Prostate gland (tissue), 2 donors: ENCODE data around the gene TTC33.

Source experiments
- POLR2A ChIP-seq: fragments of 450-650 bp; IDR thresholded peaks from one replicate; pipeline ENCODE4 v1.6.1; 2016; ENCODE audit warnings: antibody characterized with exemption, mild to moderate bottlenecking
- POLR2AphosphoS5 ChIP-seq: sonication (generic); formaldehyde crosslinking; IDR thresholded peaks from one replicate; pipeline ENCODE4 v1.6.1; 2017; ENCODE audit warnings: antibody characterized with exemption
- TF ChIP-seq, protein P1 (sequence below), 4 experiments: fragments of 200-600 bp in 2 of 4; fragments of 450-650 bp in 2 of 4; sonication (generic) in 2 of 4; IDR thresholded peaks; 1 replicate in 3 of 4; 2 replicates in 1 of 4; pipeline ENCODE4 v1.5.1; 2016 to 2019; ENCODE audit warnings: antibody characterized with exemption in 4 of 4, mild to moderate bottlenecking in 2 of 4, moderate library complexity in 2 of 4

DNA sequence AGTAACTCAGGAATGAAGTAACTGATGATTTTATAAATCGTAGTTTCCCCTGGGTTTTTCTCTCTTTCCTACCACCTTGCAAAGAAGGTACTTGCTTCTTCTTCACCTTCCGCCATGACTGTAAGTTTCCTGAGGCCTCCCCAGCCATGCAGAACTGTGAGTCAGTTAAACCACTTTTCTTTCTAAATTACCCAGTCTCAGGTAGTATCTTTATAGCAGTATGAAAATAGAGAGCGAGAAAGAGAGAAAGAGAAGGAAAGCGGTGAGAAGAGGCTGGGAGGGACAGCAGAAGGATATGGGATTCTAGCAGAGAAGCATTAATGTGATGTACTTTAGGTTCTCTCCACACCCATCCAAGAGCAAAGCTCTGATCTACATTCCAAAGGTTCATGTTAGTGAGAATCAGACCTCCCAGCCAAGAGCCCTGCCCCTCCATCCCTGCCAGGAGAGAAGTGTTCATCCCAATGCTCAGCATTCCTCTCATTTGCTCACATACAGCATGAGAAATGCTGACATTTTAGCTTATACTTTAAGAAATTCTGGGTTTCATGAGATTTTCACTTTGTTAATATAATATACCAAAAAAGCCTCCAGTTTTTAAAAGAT, 261.0 kb downstream of the TTC33 start:
- TF ChIP-seq, protein P1, sequence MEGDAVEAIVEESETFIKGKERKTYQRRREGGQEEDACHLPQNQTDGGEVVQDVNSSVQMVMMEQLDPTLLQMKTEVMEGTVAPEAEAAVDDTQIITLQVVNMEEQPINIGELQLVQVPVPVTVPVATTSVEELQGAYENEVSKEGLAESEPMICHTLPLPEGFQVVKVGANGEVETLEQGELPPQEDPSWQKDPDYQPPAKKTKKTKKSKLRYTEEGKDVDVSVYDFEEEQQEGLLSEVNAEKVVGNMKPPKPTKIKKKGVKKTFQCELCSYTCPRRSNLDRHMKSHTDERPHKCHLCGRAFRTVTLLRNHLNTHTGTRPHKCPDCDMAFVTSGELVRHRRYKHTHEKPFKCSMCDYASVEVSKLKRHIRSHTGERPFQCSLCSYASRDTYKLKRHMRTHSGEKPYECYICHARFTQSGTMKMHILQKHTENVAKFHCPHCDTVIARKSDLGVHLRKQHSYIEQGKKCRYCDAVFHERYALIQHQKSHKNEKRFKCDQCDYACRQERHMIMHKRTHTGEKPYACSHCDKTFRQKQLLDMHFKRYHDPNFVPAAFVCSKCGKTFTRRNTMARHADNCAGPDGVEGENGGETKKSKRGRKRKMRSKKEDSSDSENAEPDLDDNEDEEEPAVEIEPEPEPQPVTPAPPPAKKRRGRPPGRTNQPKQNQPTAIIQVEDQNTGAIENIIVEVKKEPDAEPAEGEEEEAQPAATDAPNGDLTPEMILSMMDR (IDR thresholded peaks at IDR 0.05): no peak
- TF ChIP-seq POLR2A: no peak
- TF ChIP-seq POLR2AphosphoS5: no peak
